ENCODE data around the gene JMJD4.

DNA sequence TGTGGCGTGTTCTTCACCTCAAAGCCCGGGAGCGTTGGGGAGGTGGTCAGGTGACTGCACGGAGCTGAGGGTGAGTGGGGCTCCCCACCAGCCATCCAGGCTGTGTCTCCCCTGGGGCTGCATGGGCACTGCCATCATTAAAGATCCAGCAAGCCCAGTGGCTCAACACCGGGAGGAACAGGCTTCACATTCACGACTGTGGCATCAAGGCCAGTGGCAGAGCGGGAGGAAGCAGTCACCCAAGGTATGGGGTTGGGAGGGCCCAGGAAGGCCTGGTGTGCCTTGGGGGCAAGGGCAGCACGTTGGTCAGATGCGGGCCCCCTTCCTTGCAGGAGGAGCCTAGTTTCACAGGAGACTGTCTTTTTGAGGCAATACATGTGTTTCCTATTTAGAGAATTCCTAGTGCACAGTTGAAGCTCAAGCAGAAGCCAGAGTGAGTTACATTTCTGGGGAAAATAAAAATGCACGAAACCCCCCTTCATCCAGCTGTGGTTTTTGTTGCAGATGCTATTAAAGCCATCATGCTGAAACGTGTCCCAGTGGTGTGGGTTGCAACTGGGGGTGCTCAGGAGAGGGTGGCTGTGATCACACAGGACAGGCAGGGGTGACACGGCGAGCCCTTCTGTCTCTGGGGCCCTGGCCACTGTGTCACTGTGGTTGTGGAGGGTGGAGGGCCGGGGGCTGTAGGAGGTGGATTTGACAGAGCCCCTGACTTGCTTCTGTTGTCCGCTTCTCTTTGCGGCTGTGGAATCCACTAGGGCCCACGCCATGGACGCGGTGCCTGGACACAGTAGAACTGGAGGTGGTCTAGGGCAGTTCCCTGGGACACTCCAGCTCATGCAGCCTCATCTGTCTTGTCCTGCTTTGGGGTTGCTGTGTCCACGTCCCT, 34.2 kb upstream of the JMJD4 start:
- TF ChIP-seq EZH2 (IDR thresholded peaks at IDR 0.05) (no peak), POLR2AphosphoS5 (IDR thresholded peaks at IDR 0.05; ENCODE audit: borderline replicate concordance, low read depth, low read length) (no peak), FOXP2 (optimal IDR thresholded peaks at IDR 0.05; ENCODE audit: control extremely low read depth, extremely low read length, insufficient read depth) (no peak)

Measured in SK-N-MC (cell line).